ENCODE data around the gene TMEM184A. TPM values are rescaled to one million over a fixed set of nuclear protein-coding genes. Genes with fewer than 3 reads are reported as not detected.

Gene TMEM184A
- total and polyA plus RNA-seq, 2 experiments from 2014 or later = 0.18 to 0.66 TPM

DNA sequence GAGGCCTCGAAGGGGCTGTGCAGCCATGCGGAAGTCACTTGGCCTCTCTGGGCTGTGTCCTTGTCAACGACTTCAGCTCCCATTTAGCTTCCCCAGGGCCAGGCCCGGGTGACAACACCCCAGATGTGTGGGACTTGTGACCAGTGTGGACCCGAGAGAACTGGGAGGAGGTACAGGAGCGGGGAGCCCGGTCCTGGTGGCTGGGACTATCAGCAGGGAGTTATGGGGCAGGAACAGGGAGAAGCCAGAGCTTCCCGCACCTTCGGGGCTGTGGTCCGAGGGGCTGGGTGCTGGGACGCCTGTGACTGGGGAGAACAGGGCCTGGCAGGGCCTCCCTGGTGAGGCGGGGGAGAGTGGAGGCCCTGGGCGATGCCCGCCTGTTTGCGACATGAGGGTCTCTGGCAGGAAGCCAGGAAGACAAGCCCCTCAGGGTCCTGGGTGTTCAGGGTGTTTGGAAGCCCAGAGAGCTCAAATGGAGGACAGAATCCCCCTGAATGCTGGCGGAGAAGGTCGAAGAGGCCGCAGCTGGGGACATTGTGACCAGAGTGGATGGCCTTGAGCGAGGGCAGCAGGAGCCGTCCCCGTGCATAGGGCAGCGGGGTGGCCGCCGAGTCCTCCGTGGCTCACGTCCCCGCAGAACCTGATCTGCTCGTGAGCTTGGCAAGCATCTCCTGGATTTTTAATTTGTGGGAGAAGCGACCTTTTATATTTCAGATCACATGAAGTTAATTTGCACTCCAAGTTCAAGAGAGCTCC is 43.8 kb upstream of the TMEM184A start (continued):
- TF ChIP-seq JUNB (IDR thresholded peaks at IDR 0.05; ENCODE audit: unreplicated experiment) (no peak), EZH2 (IDR thresholded peaks at IDR 0.05; ENCODE audit: low read depth, unreplicated experiment) (no peak), ZNF114 (CRISPR knock-in tag; IDR thresholded peaks at IDR 0.05) (no peak), POLR2AphosphoS5 (IDR thresholded peaks at IDR 0.05; ENCODE audit: low read depth) (no peak)
- TF ChIP-seq, protein P1, sequence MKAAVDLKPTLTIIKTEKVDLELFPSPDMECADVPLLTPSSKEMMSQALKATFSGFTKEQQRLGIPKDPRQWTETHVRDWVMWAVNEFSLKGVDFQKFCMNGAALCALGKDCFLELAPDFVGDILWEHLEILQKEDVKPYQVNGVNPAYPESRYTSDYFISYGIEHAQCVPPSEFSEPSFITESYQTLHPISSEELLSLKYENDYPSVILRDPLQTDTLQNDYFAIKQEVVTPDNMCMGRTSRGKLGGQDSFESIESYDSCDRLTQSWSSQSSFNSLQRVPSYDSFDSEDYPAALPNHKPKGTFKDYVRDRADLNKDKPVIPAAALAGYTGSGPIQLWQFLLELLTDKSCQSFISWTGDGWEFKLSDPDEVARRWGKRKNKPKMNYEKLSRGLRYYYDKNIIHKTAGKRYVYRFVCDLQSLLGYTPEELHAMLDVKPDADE (IDR thresholded peaks at IDR 0.05) = no peak

- Mint-ChIP-seq H3K27ac (no peak overlapping the region), H3K4me3 (no peak overlapping the region), H3K9me3 (no peaks in the 10 kb centered on the region), H3K36me3 (ENCODE audit: low read depth) (no peaks in the 10 kb centered on the region; the same call in 2 of the 3 replicates), H3K4me1 (no peaks in the 10 kb centered on the region; the same call in 2 of the 3 replicates), H3K27me3 (ENCODE audit: insufficient read depth, low read depth, poor library complexity) (peaks cover 16% of the 10 kb centered on the region)
- no peak for TF ChIP-seq ZNF114 (CRISPR knock-in tag; IDR thresholded peaks at IDR 0.05)
- TF ChIP-seq, protein P2, sequence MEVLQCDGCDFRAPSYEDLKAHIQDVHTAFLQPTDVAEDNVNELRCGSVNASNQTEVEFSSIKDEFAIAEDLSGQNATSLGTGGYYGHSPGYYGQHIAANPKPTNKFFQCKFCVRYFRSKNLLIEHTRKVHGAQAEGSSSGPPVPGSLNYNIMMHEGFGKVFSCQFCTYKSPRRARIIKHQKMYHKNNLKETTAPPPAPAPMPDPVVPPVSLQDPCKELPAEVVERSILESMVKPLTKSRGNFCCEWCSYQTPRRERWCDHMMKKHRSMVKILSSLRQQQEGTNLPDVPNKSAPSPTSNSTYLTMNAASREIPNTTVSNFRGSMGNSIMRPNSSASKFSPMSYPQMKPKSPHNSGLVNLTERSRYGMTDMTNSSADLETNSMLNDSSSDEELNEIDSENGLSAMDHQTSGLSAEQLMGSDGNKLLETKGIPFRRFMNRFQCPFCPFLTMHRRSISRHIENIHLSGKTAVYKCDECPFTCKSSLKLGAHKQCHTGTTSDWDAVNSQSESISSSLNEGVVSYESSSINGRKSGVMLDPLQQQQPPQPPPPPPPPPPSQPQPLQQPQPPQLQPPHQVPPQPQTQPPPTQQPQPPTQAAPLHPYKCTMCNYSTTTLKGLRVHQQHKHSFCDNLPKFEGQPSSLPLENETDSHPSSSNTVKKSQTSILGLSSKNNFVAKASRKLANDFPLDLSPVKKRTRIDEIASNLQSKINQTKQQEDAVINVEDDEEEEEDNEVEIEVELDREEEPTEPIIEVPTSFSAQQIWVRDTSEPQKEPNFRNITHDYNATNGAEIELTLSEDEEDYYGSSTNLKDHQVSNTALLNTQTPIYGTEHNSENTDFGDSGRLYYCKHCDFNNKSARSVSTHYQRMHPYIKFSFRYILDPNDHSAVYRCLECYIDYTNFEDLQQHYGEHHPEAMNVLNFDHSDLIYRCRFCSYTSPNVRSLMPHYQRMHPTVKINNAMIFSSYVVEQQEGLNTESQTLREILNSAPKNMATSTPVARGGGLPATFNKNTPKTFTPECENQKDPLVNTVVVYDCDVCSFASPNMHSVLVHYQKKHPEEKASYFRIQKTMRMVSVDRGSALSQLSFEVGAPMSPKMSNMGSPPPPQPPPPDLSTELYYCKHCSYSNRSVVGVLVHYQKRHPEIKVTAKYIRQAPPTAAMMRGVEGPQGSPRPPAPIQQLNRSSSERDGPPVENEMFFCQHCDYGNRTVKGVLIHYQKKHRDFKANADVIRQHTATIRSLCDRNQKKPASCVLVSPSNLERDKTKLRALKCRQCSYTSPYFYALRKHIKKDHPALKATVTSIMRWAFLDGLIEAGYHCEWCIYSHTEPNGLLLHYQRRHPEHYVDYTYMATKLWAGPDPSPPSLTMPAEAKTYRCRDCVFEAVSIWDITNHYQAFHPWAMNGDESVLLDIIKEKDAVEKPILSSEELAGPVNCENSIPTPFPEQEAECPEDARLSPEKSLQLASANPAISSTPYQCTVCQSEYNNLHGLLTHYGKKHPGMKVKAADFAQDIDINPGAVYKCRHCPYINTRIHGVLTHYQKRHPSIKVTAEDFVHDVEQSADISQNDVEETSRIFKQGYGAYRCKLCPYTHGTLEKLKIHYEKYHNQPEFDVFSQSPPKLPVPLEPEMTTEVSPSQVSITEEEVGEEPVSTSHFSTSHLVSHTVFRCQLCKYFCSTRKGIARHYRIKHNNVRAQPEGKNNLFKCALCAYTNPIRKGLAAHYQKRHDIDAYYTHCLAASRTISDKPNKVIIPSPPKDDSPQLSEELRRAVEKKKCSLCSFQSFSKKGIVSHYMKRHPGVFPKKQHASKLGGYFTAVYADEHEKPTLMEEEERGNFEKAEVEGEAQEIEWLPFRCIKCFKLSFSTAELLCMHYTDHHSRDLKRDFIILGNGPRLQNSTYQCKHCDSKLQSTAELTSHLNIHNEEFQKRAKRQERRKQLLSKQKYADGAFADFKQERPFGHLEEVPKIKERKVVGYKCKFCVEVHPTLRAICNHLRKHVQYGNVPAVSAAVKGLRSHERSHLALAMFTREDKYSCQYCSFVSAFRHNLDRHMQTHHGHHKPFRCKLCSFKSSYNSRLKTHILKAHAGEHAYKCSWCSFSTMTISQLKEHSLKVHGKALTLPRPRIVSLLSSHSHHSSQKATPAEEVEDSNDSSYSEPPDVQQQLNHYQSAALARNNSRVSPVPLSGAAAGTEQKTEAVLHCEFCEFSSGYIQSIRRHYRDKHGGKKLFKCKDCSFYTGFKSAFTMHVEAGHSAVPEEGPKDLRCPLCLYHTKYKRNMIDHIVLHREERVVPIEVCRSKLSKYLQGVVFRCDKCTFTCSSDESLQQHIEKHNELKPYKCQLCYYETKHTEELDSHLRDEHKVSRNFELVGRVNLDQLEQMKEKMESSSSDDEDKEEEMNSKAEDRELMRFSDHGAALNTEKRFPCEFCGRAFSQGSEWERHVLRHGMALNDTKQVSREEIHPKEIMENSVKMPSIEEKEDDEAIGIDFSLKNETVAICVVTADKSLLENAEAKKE (CRISPR knock-in tag; IDR thresholded peaks at IDR 0.05) = no peak
- TF ChIP-seq EZH2 (IDR thresholded peaks at IDR 0.05; ENCODE audit: low read depth, unreplicated experiment) = no peak
- TF ChIP-seq JUNB (IDR thresholded peaks at IDR 0.05; ENCODE audit: unreplicated experiment) = no peak
- no peak for TF ChIP-seq NANOG (IDR thresholded peaks at IDR 0.05; ENCODE audit: borderline replicate concordance)
- TF ChIP-seq POLR2AphosphoS5 (IDR thresholded peaks at IDR 0.05; ENCODE audit: low read depth) = no peak
- TF ChIP-seq, protein P3, sequence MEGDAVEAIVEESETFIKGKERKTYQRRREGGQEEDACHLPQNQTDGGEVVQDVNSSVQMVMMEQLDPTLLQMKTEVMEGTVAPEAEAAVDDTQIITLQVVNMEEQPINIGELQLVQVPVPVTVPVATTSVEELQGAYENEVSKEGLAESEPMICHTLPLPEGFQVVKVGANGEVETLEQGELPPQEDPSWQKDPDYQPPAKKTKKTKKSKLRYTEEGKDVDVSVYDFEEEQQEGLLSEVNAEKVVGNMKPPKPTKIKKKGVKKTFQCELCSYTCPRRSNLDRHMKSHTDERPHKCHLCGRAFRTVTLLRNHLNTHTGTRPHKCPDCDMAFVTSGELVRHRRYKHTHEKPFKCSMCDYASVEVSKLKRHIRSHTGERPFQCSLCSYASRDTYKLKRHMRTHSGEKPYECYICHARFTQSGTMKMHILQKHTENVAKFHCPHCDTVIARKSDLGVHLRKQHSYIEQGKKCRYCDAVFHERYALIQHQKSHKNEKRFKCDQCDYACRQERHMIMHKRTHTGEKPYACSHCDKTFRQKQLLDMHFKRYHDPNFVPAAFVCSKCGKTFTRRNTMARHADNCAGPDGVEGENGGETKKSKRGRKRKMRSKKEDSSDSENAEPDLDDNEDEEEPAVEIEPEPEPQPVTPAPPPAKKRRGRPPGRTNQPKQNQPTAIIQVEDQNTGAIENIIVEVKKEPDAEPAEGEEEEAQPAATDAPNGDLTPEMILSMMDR (conservative IDR thresholded peaks at IDR 0.05; ENCODE audit: low read depth in 2 of 2) = no peak
- no peak for TF ChIP-seq STAT1 (IDR thresholded peaks at IDR 0.05; ENCODE audit: unreplicated experiment)
- no peak for TF ChIP-seq CREB1 (CRISPR knock-in tag; IDR thresholded peaks at IDR 0.05; ENCODE audit: low read depth)
- Histone ChIP-seq H3K27me3 (ENCODE audit: insufficient read depth) (no peaks in the 10 kb centered on the region), H4K20me1 (replicated peaks; ENCODE audit: insufficient read depth) (no peaks in the 10 kb centered on the region), H3K4me3 (no peak overlapping the region), H3K27ac (ENCODE audit: low read depth) (no peak overlapping the region), H3K9me2 (ENCODE audit: insufficient read depth) (no peaks in the 10 kb centered on the region), H3K4me1 (ENCODE audit: insufficient read depth) (no peaks in the 10 kb centered on the region), H3K36me3 (ENCODE audit: insufficient read depth) (no peaks in the 10 kb centered on the region), H3F3A (replicated peaks; ENCODE audit: low read depth) (no peaks in the 10 kb centered on the region), H2AFZ (no peak overlapping the region), H3K4me2 (no peak overlapping the region), H3K79me2 (replicated peaks; ENCODE audit: insufficient read depth) (no peaks in the 10 kb centered on the region)
- DNase-seq (ENCODE audit: low spot score) = no peak
- ATAC-seq = no peak
Measured at GRCh38 chr7:1598961-1599639, 43.1 kb upstream of the TMEM184A start.
